Uterus (tissue), 2 donors: ENCODE results near the gene PRKG1.

Experiments used
- CTCF ChIP-seq, 4 experiments: fragments of 200-600 bp in 2 of 4; fragments of 450-650 bp in 2 of 4; sonication (generic) in 2 of 4; IDR thresholded peaks; one replicate each; pipeline ENCODE4 v1.5.1; 2016 to 2019; ENCODE audit warnings: antibody characterized with exemption in 4 of 4, mild to moderate bottlenecking in 2 of 4, moderate library complexity in 1 of 4
- POLR2A ChIP-seq, 2 donors: fragments of 450-650 bp; IDR thresholded peaks; one replicate each; pipeline ENCODE4 v1.6.1; 2016; ENCODE audit warnings: antibody characterized with exemption in 2 of 2, mild to moderate bottlenecking in 1 of 2, moderate library complexity in 1 of 2

GRCh38 chr10:52143338-52143737 is 1069.1 kb downstream of the PRKG1 start:
- TF ChIP-seq CTCF (IDR thresholded peaks at IDR 0.05) (no peak), POLR2A (IDR thresholded peaks at IDR 0.05) (no peak)
